Fibroblast of lung (primary cell): ENCODE data around the gene PKD2L2.

Experiments
- EZH2 ChIP-seq: IDR thresholded peaks from 2 replicates; pipeline ENCODE4 v1.5.1; 2012; ENCODE audit warnings: low read length, control low read depth, mild to moderate bottlenecking; ENCODE audit errors: missing control alignments
- TF ChIP-seq, protein P1 (sequence below), 2 donors: IDR thresholded peaks in 1 of 2; conservative IDR thresholded peaks in 1 of 2; 1 replicate in 1 of 2; 2 replicates in 1 of 2; pipeline ENCODE4 v1.5.1; 2011 to 2012; ENCODE audit warnings: low read length in 2 of 2, control low read depth in 1 of 2, inconsistent platforms in 1 of 2, low read depth in 1 of 2, mild to moderate bottlenecking in 1 of 2

DNA sequence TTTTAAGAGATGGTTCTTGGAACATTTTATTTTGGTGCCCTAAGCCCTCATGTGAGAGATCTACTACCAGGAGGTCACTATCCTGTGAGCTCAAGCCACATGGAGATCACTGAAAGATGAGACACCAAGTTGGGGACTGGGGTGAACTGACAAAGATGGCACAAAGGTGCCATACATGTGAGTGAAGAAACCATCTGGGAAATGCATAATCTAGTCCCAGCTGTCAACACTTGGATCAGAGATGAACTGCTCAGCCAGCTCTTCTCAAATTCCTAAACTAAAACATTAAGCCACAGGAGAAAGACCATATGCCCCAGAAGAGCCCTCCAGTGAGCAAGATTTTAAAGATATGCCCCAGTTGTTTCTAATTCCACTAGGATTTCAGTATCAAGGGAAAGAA lies 43.8 kb upstream of the PKD2L2 start:
- TF ChIP-seq, protein P1, sequence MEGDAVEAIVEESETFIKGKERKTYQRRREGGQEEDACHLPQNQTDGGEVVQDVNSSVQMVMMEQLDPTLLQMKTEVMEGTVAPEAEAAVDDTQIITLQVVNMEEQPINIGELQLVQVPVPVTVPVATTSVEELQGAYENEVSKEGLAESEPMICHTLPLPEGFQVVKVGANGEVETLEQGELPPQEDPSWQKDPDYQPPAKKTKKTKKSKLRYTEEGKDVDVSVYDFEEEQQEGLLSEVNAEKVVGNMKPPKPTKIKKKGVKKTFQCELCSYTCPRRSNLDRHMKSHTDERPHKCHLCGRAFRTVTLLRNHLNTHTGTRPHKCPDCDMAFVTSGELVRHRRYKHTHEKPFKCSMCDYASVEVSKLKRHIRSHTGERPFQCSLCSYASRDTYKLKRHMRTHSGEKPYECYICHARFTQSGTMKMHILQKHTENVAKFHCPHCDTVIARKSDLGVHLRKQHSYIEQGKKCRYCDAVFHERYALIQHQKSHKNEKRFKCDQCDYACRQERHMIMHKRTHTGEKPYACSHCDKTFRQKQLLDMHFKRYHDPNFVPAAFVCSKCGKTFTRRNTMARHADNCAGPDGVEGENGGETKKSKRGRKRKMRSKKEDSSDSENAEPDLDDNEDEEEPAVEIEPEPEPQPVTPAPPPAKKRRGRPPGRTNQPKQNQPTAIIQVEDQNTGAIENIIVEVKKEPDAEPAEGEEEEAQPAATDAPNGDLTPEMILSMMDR (conservative IDR thresholded peaks at IDR 0.05 in 1 of 2, IDR thresholded peaks at IDR 0.05 in 1 of 2; ENCODE audit: low read depth in 1 of 2, low read length in 2 of 2) = no peak
- no peak for TF ChIP-seq EZH2
